ENCODE measurements around the gene NDUFA13.

The NDUFA13 gene

DNA sequence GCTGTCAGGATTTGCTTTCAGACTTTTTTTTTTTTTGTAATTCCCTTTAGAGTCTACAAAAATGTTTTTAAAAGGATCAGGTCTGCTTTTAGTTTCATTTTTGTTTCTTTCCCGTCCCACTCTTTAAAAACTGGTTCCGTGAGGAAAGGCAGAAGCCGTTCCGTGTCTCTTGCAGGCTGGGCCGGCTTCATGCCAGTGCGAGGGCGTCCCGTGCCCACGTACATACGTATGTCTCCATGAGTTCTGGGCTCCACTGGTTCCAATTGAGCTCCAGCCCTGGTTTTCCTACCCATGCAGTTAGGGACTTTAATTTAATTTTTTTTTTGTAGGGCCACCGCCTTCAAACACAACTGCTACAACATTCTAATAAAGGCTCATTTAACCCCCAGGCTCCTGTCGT lies 9.4 kb upstream of the NDUFA13 start:
- DNase-seq (ENCODE audit: low read depth in 3 of 3, low spot score in 1 of 3), result no peak

GRCh38 chr19:19507354-19507753 lies 8.7 kb upstream of the NDUFA13 start:
- no peak for DNase-seq (ENCODE audit: low read depth in 3 of 3, low spot score in 1 of 3)

DNA sequence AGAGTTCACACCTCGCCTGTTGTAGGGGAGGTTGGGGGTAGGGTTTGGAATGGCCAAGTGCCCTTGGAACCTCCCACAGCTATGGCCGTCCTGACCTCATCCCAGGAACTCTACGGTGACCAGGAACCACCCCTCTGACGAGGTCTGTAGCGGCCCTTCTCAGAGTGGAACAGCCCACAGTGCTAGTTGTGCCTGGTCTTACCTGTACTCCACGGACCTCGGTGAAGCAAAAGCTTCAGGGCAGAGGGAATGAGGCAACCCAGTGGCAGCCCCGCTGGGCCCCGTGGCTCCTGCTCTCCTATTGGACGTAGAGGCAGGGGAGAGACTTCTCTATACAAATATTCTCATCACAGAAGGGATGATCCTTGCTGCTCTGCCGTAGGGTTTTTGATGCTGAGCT lies 7.8 kb upstream of the NDUFA13 start:
- DNase-seq (ENCODE audit: low read depth in 3 of 3, low spot score in 1 of 3), result no peak

GRCh38 chr19:19510432-19510831 lies 5.6 kb upstream of the NDUFA13 start:
- DNase-seq (ENCODE audit: low read depth in 3 of 3, low spot score in 1 of 3), result no peak

DNA sequence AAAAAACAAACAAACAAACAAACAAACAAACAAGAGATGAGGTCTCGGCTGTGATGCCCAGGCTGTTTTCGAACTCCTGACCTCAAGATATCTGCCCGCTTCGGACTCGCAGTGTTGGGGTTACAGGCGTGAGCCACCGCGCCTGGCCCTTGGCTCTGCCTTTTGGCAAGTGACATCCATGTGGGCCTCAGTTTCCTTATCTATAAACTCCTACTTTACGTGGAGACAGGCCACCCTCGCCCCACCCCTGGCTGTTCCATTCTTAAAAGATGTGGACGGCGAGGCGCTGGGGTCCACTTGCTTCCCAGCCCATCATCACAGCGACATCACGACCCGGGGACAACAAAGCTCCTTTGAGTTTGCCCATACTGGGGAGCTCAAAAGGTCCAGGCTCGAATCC lies 2.3 kb upstream of the NDUFA13 start:
- DNase-seq (ENCODE audit: low read depth in 3 of 3, low spot score in 1 of 3), result no peak

DNA sequence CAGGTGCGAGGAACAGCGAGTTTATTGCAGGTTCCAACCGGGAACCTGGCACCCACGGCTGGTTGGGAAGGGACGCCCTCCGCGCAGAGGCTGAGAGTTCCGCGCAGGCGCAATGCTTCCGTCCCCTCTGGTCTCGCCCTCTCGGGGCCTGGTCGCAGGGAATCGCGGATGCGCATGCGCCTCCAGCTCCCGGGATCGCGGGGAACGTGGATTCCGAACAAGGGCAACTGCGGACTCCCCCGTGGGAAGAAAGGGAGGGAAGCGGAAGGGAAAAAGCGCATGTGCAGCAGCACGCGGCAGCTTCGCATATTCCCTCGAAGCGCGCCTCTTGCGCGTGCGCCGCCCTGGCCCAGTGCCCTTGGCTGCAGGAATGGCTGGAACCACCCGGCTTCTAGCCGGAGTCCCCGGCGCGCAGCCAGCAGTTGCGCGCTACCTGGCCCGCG lies 1.8 kb upstream of the NDUFA13 start:
- no peak for DNase-seq (ENCODE audit: low read depth in 3 of 3, low spot score in 1 of 3)

GRCh38 chr19:19514881-19515641 lies 964 bp upstream of the NDUFA13 start, which contains the start of gene TSSK6:
TSS of gene TSSK6 (minus strand) at chr19:19515548. CDS start at chr19:19515427, 121 bp downstream.
- no peak for DNase-seq (ENCODE audit: low read depth in 3 of 3, low spot score in 1 of 3)

GRCh38 chr19:19517235-19517619 lies 1.2 kb downstream of the NDUFA13 start:
- no peak for DNase-seq (ENCODE audit: low read depth in 3 of 3, low spot score in 1 of 3)

- DNase-seq (ENCODE audit: low read depth in 3 of 3, low spot score in 1 of 3), result no peak
These were observed 5.0 kb downstream of the NDUFA13 start for GRCh38 chr19:19520989-19521388.

DNA sequence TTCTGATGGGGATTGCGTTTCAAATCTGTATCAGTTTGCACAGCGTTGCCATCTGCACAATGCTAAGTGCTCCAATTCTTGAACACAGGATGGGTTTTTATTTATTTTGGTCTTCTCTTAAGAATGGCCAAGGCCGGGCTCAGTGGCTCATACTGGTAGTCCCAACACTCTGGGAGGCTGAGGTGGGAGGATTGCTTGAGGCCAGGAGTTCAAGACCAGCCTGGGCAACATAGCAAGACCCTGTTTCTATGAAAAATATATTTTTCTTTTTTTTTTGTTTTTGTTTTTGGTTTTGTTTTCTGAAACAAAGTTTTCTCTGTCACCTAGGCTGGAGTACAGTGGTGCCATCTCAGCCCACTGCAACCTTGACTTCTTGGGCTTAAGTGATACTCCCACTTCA lies 7.2 kb downstream of the NDUFA13 start:
- no peak for DNase-seq (ENCODE audit: low read depth in 3 of 3, low spot score in 1 of 3)

DNA sequence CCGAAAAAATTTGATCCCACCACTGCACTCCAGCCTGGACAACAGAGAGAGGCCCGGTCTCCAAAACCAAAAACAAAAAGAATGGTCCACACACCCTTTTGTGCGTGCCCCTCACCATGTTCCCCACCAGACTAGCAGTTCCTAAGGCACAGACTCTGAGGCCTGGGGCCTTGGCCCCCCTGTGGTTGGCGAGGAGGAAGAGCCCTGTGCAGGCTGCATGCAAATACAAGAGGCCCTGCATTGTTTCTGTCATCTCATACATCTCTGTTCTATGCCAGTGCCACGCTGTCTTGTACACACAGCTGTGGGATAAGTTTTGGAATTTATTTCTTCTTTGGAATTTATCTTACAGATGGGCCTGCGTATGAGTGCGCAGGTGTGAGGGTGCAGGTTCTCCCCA lies 8.0 kb downstream of the NDUFA13 start:
- DNase-seq (ENCODE audit: low read depth in 3 of 3, low spot score in 1 of 3), result no peak

- no peak for DNase-seq (ENCODE audit: low read depth in 3 of 3, low spot score in 1 of 3)
These were observed 9.8 kb downstream of the NDUFA13 start for GRCh38 chr19:19525611-19526380.

DNA sequence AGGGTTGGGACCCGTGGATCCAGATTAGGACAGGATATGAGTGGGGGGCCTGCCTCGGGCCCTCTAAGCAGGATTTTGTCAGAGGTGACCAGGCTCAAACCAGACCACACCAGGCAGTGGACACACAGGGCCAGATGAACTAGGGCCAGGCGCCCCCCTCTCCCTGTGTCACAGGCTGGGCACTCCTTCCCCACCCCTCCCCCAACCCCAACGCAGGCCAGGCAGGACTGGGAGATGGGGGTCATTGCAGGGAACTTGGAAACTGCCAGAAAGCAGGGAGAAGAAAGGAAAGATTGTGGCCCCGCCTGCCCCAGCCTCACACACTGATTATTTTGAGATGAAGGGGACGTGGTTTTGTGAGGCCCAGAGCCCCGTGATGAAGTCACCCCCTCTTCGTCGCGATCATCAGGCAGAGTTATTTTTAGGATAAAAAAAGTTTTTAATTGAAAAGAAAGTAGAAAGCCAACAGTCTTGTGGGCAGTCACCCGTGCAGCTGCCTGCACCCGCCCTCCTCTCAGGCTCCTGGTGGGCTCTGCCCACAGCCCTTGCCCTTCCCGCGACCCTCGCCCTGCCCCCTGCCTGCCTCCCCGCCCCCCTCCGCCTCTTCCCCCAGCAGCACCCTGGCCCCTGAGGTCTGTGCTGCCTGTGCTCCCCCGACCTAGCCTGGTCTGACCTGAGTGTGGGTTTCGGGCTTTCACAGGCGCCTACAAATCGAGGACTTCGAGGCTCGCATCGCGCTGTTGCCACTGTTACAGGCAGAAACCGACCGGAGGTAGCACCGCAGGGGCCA lies 10.8 kb downstream of the NDUFA13 start:
- no peak for DNase-seq (ENCODE audit: low read depth in 3 of 3, low spot score in 1 of 3)

GRCh38 chr19:19527371-19527656 lies 11.3 kb downstream of the NDUFA13 start:
- no peak for DNase-seq (ENCODE audit: low read depth in 3 of 3, low spot score in 1 of 3)

GRCh38 chr19:19527674-19528625 lies 11.9 kb downstream of the NDUFA13 start:
- no peak for DNase-seq (ENCODE audit: low read depth in 3 of 3, low spot score in 1 of 3)

GRCh38 chr19:19528721-19529490 lies 12.9 kb downstream of the NDUFA13 start, which contains the start of gene YJEFN3:
TSS of gene YJEFN3 (plus strand) at chr19:19528911. CDS start at chr19:19528933, 22 bp downstream.
- DNase-seq (ENCODE audit: low read depth in 3 of 3, low spot score in 1 of 3), result no peak

DNA sequence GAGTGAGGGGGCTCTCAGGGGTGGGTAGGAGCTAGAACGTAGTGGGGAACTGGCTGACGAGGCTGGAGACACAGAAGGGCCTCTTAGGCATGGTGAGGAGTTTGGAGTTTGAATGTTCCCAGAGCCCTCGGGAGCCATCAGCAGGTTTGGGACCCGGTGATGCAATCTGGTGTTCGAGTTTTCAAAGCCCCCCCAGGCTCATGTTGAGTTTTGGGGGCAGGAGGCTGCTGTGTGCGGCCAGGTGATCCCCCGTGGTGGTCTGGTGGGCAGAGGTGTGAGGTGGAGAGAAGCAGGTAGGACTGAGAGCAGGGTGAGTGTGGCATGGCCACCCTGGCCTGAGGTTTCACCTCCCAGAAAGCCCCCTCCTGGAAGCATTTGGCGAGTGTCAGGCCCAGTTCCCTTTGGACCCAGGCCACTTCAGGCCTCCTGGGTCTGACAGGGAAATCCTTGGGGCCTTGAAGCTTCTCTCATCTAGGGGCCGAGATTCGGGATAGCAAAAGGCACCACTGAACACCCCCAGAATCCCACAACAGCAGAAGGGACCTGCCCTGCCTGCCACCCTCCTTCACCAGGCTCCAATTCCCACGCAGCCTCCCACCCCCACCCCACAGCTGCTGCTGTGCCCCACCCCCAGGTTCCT lies 13.9 kb downstream of the NDUFA13 start:
- no peak for DNase-seq (ENCODE audit: low read depth in 3 of 3, low spot score in 1 of 3)

DNA sequence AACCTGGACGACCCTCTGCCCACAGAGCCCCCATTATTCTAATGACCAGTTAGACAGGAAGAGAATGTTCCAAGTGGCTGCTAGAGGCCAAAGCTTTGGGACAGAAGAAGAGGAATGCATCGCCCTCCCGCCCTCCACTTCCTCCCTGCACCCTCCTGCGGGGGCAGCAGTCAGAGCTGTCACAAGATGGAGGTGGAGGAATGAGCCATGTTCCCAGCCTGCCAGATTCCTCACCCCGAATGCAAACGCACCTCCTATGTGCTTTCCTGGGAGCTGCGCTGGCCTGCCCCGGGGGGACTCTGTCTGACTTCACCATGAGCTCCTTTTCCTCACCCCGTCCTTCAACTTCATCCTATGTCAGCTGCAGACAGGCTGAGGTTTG lies 14.4 kb downstream of the NDUFA13 start:
- DNase-seq (ENCODE audit: low read depth in 3 of 3, low spot score in 1 of 3), result no peak

DNA sequence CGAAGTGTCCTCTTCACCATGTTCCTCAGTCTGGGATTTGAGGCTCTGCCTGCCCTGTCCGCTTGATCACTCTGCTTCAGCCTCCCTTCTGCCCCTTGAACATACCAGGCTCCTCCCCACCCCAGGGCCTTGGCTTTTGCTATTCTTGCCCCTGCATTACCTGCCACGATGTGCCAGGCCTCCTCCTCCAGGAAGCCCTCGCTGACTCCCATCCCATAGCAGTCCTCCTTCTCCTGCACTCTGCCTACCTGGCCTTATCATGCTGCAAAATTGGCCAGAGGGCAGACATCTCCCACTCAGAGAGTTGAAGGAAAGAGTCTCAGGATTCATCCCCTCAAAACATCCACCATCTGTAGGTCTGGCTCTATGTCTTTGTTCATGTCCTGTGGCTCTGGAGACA lies 14.9 kb downstream of the NDUFA13 start:
- no peak for DNase-seq (ENCODE audit: low read depth in 3 of 3, low spot score in 1 of 3)

Data from stimulated activated CD4-positive, alpha-beta T cell treated with anti-CD3 and anti-CD28 coated beads, TNF-alpha, amount 100 ng/mL, for 1 hour (primary cell).